Peyer's patch (tissue), 4 donors: Measurements from ENCODE around the gene SCLY.

Source experiments
- POLR2A ChIP-seq, 2 donors: fragments of 450-650 bp; IDR thresholded peaks; one replicate each; pipeline ENCODE4 v1.5.1; 2017; ENCODE audit warnings: antibody characterized with exemption in 2 of 2, mild to moderate bottlenecking in 2 of 2, moderate library complexity in 2 of 2
- TF ChIP-seq, protein P1 (sequence below), 6 experiments: fragments of 450-650 bp in 4 of 6; fragments of 200-600 bp in 2 of 6; sonication (generic) in 1 of 6; IDR thresholded peaks; one replicate each; pipeline ENCODE4 v1.5.1; 2017 to 2019; ENCODE audit warnings: antibody characterized with exemption in 6 of 6, mild to moderate bottlenecking in 3 of 6, moderate library complexity in 1 of 6

DNA sequence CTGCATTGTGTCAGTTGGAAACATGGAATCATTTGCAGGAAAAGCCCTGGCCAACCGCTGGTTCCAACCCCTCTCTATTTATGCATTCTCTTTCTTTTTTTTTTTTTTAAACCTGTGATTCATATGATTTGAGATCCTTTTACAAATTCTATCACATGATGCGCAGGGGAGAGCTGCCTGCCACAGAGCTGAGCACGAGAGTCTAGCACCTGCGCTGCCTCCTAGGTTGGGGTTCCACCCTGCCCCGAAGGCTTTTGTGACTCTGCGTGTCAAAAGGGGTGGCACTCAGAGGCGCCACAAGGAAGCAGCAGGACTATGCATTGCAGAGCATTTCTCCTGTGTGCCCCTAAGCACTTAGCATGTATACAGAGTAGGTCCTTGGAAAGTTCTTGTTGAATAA is 22.0 kb downstream of the SCLY start:
- TF ChIP-seq, protein P1, sequence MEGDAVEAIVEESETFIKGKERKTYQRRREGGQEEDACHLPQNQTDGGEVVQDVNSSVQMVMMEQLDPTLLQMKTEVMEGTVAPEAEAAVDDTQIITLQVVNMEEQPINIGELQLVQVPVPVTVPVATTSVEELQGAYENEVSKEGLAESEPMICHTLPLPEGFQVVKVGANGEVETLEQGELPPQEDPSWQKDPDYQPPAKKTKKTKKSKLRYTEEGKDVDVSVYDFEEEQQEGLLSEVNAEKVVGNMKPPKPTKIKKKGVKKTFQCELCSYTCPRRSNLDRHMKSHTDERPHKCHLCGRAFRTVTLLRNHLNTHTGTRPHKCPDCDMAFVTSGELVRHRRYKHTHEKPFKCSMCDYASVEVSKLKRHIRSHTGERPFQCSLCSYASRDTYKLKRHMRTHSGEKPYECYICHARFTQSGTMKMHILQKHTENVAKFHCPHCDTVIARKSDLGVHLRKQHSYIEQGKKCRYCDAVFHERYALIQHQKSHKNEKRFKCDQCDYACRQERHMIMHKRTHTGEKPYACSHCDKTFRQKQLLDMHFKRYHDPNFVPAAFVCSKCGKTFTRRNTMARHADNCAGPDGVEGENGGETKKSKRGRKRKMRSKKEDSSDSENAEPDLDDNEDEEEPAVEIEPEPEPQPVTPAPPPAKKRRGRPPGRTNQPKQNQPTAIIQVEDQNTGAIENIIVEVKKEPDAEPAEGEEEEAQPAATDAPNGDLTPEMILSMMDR (IDR thresholded peaks at IDR 0.05) = no peak
- no peak for TF ChIP-seq POLR2A (IDR thresholded peaks at IDR 0.05)
